ENCODE measurements around the gene PVALEF. TPM values are rescaled to one million over a fixed set of nuclear protein-coding genes. Genes with fewer than 3 reads are reported as not detected.

PVALEF gene
- total and polyA plus RNA-seq, 2 donors (not counting 3 experiments of a cell fraction or from before 2014, with no cell fraction given), result not detected

GRCh38 chr17:81213978-81214377 lies 48.7 kb downstream of the PVALEF start:
- POLR2A ChIA-PET, result no interaction called here
- intact Hi-C loops (cut with micrococcal nuclease), result no loop called here
- CTCF ChIA-PET, result no interaction called here

More at GRCh38 chr17:81213978-81214377, 48.7 kb downstream of the PVALEF start:
- FAIRE-seq (no peak), DNase-seq (ENCODE audit: low read depth, low spot score) (no peak)
- H3K4me2 ChIP-seq (ENCODE audit: insufficient read depth, low read length), result no peak overlapping the region
- H3K9ac ChIP-seq (replicated peaks; ENCODE audit: extremely low read depth, insufficient read depth, low read length), result no peak overlapping the region
- no peaks in the 10 kb centered on the region for H3K9me1 ChIP-seq (replicated peaks; ENCODE audit: control insufficient read depth, extremely low read depth, insufficient read depth, low read length)
- no peaks in the 10 kb centered on the region for H3K27me3 ChIP-seq (ENCODE audit: control insufficient read depth in 2 of 2, insufficient read depth in 2 of 2, low read length in 2 of 2)
- dilution Hi-C loops (cut with MboI; ENCODE audit: extremely low pct_ligation_motif_present, low sequenced_read_pairs), result no loop called here
- TF ChIP-seq MYC (IDR thresholded peaks at IDR 0.05; ENCODE audit: low read depth, low read length) (no peak), POLR2A (IDR thresholded peaks at IDR 0.05; ENCODE audit: low read depth, low read length) (no peak), CTCF (IDR thresholded peaks at IDR 0.05; ENCODE audit: extremely low read depth in 1 of 2, insufficient read depth in 1 of 2, low read depth in 1 of 2, low read length in 2 of 2) (no peak), FOS (IDR thresholded peaks at IDR 0.05; ENCODE audit: borderline replicate concordance, insufficient read depth, low read length) (no peak), EZH2 (IDR thresholded peaks at IDR 0.05; ENCODE audit: borderline replicate concordance, low read depth, low read length, severe bottlenecking) (no peak), GATA2 (IDR thresholded peaks at IDR 0.05; ENCODE audit: insufficient read depth, insufficient read length, low read depth, low read length) (no peak), POLR2AphosphoS5 (IDR thresholded peaks at IDR 0.05; ENCODE audit: insufficient read depth, low read depth, low read length) (no peak), JUN (IDR thresholded peaks at IDR 0.05; ENCODE audit: borderline replicate concordance, insufficient read depth, insufficient read length, low read depth) (no peak), MAX (IDR thresholded peaks at IDR 0.05; ENCODE audit: insufficient read depth, insufficient read length) (no peak)
- H3K4me1 ChIP-seq (ENCODE audit: control insufficient read depth, extremely low read depth, insufficient read depth, low read length), result peaks cover 6% of the 10 kb centered on the region
- H4K20me1 ChIP-seq (replicated peaks; ENCODE audit: control insufficient read depth, extremely low read depth, insufficient read depth, low read length), result no peaks in the 10 kb centered on the region
- H2AFZ ChIP-seq (ENCODE audit: low read depth, low read length), result no peak overlapping the region
- H3K79me2 ChIP-seq (ENCODE audit: control insufficient read depth, insufficient read depth, low read length), result no peaks in the 10 kb centered on the region
- no peak overlapping the region for H3K27ac ChIP-seq (ENCODE audit: insufficient read depth, low read depth, low read length)
- no peak overlapping the region for H3K4me3 ChIP-seq (replicated peaks in 1 of 3; ENCODE audit: insufficient read depth in 1 of 3, low read depth in 1 of 3, low read length in 3 of 3)
- no peaks in the 10 kb centered on the region for H3K9me3 ChIP-seq (replicated peaks; ENCODE audit: control insufficient read depth, insufficient read depth, low read length)
- no peaks in the 10 kb centered on the region for H3K36me3 ChIP-seq (ENCODE audit: control insufficient read depth in 2 of 2, extremely low read depth in 1 of 2, insufficient read depth in 2 of 2, low read length in 2 of 2)
- no TSS peak for BruUV-seq (replicated peaks)
